Adipocyte (in vitro differentiated cells): ENCODE measurements around the gene SEH1L.

Source experiments
- DNase-seq: peaks from one replicate; pipeline ENCODE4 v3.0.0-alpha.2; 2015; ENCODE audit warnings: low read depth
- H3K27me3 ChIP-seq: replicated peaks from 2 replicates; pipeline ENCODE4 v1.7.0; 2013; ENCODE audit warnings: mild to moderate bottlenecking, low read length, moderate library complexity; ENCODE audit not compliant: control insufficient read depth, insufficient read depth
- H3K36me3 ChIP-seq: 2 replicates; pipeline ENCODE4 v1.7.0; 2013; ENCODE audit warnings: low read length, mild to moderate bottlenecking, moderate library complexity; ENCODE audit not compliant: control insufficient read depth, insufficient read depth, severe bottlenecking
- H3K4me1 ChIP-seq: 2 replicates; pipeline ENCODE4 v1.7.0; 2013; ENCODE audit warnings: mild to moderate bottlenecking, low read length, moderate library complexity; ENCODE audit not compliant: control insufficient read depth, insufficient read depth
- H3K4me3 ChIP-seq: 2 replicates; pipeline ENCODE4 v1.7.0; 2013; ENCODE audit warnings: mild to moderate bottlenecking, low read length, moderate library complexity
- H3K9ac ChIP-seq: 2 replicates; pipeline ENCODE4 v1.7.0; 2013; ENCODE audit warnings: mild to moderate bottlenecking, low read length, moderate library complexity
- H3K9me3 ChIP-seq: 2 replicates; pipeline ENCODE4 v1.7.0; 2013; ENCODE audit warnings: mild to moderate bottlenecking, low read length, moderate library complexity; ENCODE audit not compliant: control insufficient read depth

SEH1L gene

GRCh38 chr18:12946549-12947284 lies 1.1 kb upstream of the SEH1L start:
- Histone ChIP-seq H3K4me1 (peaks cover 31% of the 10 kb centered on the region), H3K9ac (peak overlapping the region; percentile 96), H3K9me3 (no peaks in the 10 kb centered on the region), H3K4me3 (peak overlapping the region; percentile 94), H3K36me3 (no peaks in the 10 kb centered on the region), H3K27me3 (no peaks in the 10 kb centered on the region)
- peak; percentile 94 for DNase-seq

- Histone ChIP-seq H3K27me3 (no peaks in the 10 kb centered on the region), H3K9ac (peak overlapping the region; percentile 88), H3K4me1 (peaks cover 31% of the 10 kb centered on the region), H3K9me3 (no peaks in the 10 kb centered on the region), H3K4me3 (peak overlapping the region; percentile 89), H3K36me3 (peaks cover 3% of the 10 kb centered on the region)
- DNase-seq, result peak; percentile 90
Observed at GRCh38 chr18:12948050-12948804, 416 bp downstream of the SEH1L start.

- no peak overlapping the region for H3K9ac ChIP-seq
- H3K9me3 ChIP-seq, result no peaks in the 10 kb centered on the region
- no peaks in the 10 kb centered on the region for H3K27me3 ChIP-seq
- no peak overlapping the region for H3K4me3 ChIP-seq
- H3K4me1 ChIP-seq, result peaks cover 10% of the 10 kb centered on the region
- peaks cover 48% of the 10 kb centered on the region for H3K36me3 ChIP-seq
- DNase-seq, result no peak
Observed at GRCh38 chr18:12958478-12958877, 10.7 kb downstream of the SEH1L start.

GRCh38 chr18:12960395-12960794 lies 12.6 kb downstream of the SEH1L start:
- Histone ChIP-seq H3K9me3 (no peaks in the 10 kb centered on the region), H3K4me1 (peaks cover 10% of the 10 kb centered on the region), H3K4me3 (no peak overlapping the region), H3K27me3 (no peaks in the 10 kb centered on the region), H3K9ac (no peak overlapping the region), H3K36me3 (peaks cover 52% of the 10 kb centered on the region)
- DNase-seq, result no peak

GRCh38 chr18:12960853-12961397 lies 13.1 kb downstream of the SEH1L start:
- no peak for DNase-seq
- Histone ChIP-seq H3K9ac (no peak overlapping the region), H3K27me3 (no peaks in the 10 kb centered on the region), H3K4me1 (peaks cover 10% of the 10 kb centered on the region), H3K4me3 (no peak overlapping the region), H3K9me3 (no peaks in the 10 kb centered on the region), H3K36me3 (peaks cover 54% of the 10 kb centered on the region)

GRCh38 chr18:12963069-12963468 lies 15.3 kb downstream of the SEH1L start:
- no peaks in the 10 kb centered on the region for H3K27me3 ChIP-seq
- peaks cover 47% of the 10 kb centered on the region for H3K36me3 ChIP-seq
- H3K9me3 ChIP-seq, result no peaks in the 10 kb centered on the region
- no peak overlapping the region for H3K9ac ChIP-seq
- H3K4me1 ChIP-seq, result peaks cover 19% of the 10 kb centered on the region
- no peak for DNase-seq
- H3K4me3 ChIP-seq, result no peak overlapping the region

- Histone ChIP-seq H3K4me3 (no peak overlapping the region), H3K9ac (no peak overlapping the region), H3K36me3 (peaks cover 54% of the 10 kb centered on the region), H3K4me1 (peaks cover 9% of the 10 kb centered on the region), H3K9me3 (no peaks in the 10 kb centered on the region), H3K27me3 (no peaks in the 10 kb centered on the region)
- no peak for DNase-seq
Observed at GRCh38 chr18:12968115-12968514, 20.3 kb downstream of the SEH1L start.

GRCh38 chr18:12968619-12969018 lies 20.8 kb downstream of the SEH1L start:
- no peak overlapping the region for H3K9ac ChIP-seq
- H3K4me3 ChIP-seq, result no peak overlapping the region
- no peaks in the 10 kb centered on the region for H3K9me3 ChIP-seq
- H3K27me3 ChIP-seq, result no peaks in the 10 kb centered on the region
- peaks cover 9% of the 10 kb centered on the region for H3K4me1 ChIP-seq
- peaks cover 52% of the 10 kb centered on the region for H3K36me3 ChIP-seq
- no peak for DNase-seq

- Histone ChIP-seq H3K27me3 (no peaks in the 10 kb centered on the region), H3K9ac (no peak overlapping the region), H3K4me1 (no peaks in the 10 kb centered on the region), H3K4me3 (no peak overlapping the region), H3K36me3 (peaks cover 63% of the 10 kb centered on the region), H3K9me3 (no peaks in the 10 kb centered on the region)
- no peak for DNase-seq
Observed at GRCh38 chr18:12973562-12974213, 25.9 kb downstream of the SEH1L start.

- Histone ChIP-seq H3K36me3 (peaks cover 63% of the 10 kb centered on the region), H3K4me1 (no peaks in the 10 kb centered on the region), H3K4me3 (no peak overlapping the region), H3K9me3 (no peaks in the 10 kb centered on the region), H3K27me3 (no peaks in the 10 kb centered on the region), H3K9ac (no peak overlapping the region)
- no peak for DNase-seq
Observed at GRCh38 chr18:12975488-12975887, 27.7 kb downstream of the SEH1L start.

- Histone ChIP-seq H3K4me1 (no peaks in the 10 kb centered on the region), H3K36me3 (peaks cover 54% of the 10 kb centered on the region), H3K4me3 (no peak overlapping the region), H3K9me3 (no peaks in the 10 kb centered on the region), H3K9ac (no peak overlapping the region), H3K27me3 (no peaks in the 10 kb centered on the region)
- DNase-seq, result no peak
Observed at GRCh38 chr18:12976305-12976704, 28.5 kb downstream of the SEH1L start.
